HG03432 (cell line): ENCODE results near the gene PRMT6.
"Not testable (repeated sequence)": the region's sequence is repeated elsewhere in the genome, so short reads cannot be mapped to it uniquely, and the experiment has no call there.

Source experiments
- ATAC-seq: cut with Tn5 transposase; IDR thresholded peaks from one replicate; pipeline ENCODE4 v1.9.1; 2021; ENCODE audit warnings: mild to moderate bottlenecking, moderate library complexity; ENCODE audit not compliant: unreplicated experiment

The PRMT6 gene

GRCh38 chr1:107091418-107091817 lies 34.9 kb downstream of the PRMT6 start:
- no peak for ATAC-seq

- not testable (repeated sequence) for ATAC-seq
Measured at GRCh38 chr1:107093395-107093794, 36.9 kb downstream of the PRMT6 start.

GRCh38 chr1:107095647-107096046 lies 39.2 kb downstream of the PRMT6 start:
- ATAC-seq, result no peak

- ATAC-seq, result no peak
Measured at GRCh38 chr1:107096690-107097089, 40.2 kb downstream of the PRMT6 start.

- ATAC-seq, result no peak
Measured at GRCh38 chr1:107098961-107099360, 42.5 kb downstream of the PRMT6 start.

GRCh38 chr1:107100331-107100984 lies 44.0 kb downstream of the PRMT6 start:
- no peak for ATAC-seq

GRCh38 chr1:107105914-107106313 lies 49.4 kb downstream of the PRMT6 start:
- ATAC-seq, result no peak
